Trophoblast cell (in vitro differentiated cells and primary cell): ENCODE results near the gene VPS13D.

Experiments
- DNase-seq, 2 donors: peaks; one replicate each; pipeline ENCODE4 v3.0.0-alpha.2; 2016
- H2AFZ ChIP-seq: 2 replicates; pipeline ENCODE4 v1.6.1; 2013; ENCODE audit warnings: low read length, moderate library complexity, mild to moderate bottlenecking; ENCODE audit not compliant: insufficient read depth, poor library complexity
- H2AK5ac ChIP-seq: 2 replicates; pipeline ENCODE4 v1.6.1; 2013; ENCODE audit warnings: mild to moderate bottlenecking, low read length
- H2BK120ac ChIP-seq: 2 replicates; pipeline ENCODE4 v1.6.1; 2013; ENCODE audit warnings: low read length, mild to moderate bottlenecking, moderate library complexity; ENCODE audit not compliant: insufficient read depth, poor library complexity
- H2BK12ac ChIP-seq: 2 replicates; pipeline ENCODE4 v1.6.1; 2013; ENCODE audit warnings: mild to moderate bottlenecking, low read length, moderate library complexity
- H2BK5ac ChIP-seq: 2 replicates; pipeline ENCODE4 v1.6.1; 2013; ENCODE audit warnings: low read length, low read depth, moderate library complexity, mild to moderate bottlenecking; ENCODE audit not compliant: poor library complexity
- H3K14ac ChIP-seq: 2 replicates; pipeline ENCODE4 v1.6.1; 2013; ENCODE audit warnings: mild to moderate bottlenecking, low read length
- H3K18ac ChIP-seq: 2 replicates; pipeline ENCODE4 v1.6.1; 2013; ENCODE audit warnings: mild to moderate bottlenecking, low read length
- H3K23ac ChIP-seq: 2 replicates; pipeline ENCODE4 v1.6.1; 2013; ENCODE audit warnings: low read length
- H3K27ac ChIP-seq: 2 replicates; pipeline ENCODE4 v1.5.1; 2013; ENCODE audit warnings: low read depth, mild to moderate bottlenecking, inconsistent platforms, low read length, moderate library complexity
- H3K27me3 ChIP-seq: 2 replicates; pipeline ENCODE4 v1.6.1; 2013; ENCODE audit warnings: inconsistent platforms, mild to moderate bottlenecking, low read length, moderate library complexity; ENCODE audit not compliant: insufficient read depth
- H3K36me3 ChIP-seq, 2 experiments: 1 replicate in 1 of 2; 2 replicates in 1 of 2; pipeline ENCODE4 v1.6.1; 2013; ENCODE audit warnings: low read length in 2 of 2, mild to moderate bottlenecking in 2 of 2, moderate library complexity in 1 of 2; ENCODE audit not compliant: insufficient read depth in 2 of 2, control insufficient read depth in 1 of 2
- H3K4ac ChIP-seq: 2 replicates; pipeline ENCODE4 v1.6.1; 2013; ENCODE audit warnings: low read depth, mild to moderate bottlenecking, low read length, moderate library complexity
- H3K4me1 ChIP-seq, 2 experiments: 1 replicate in 1 of 2; 2 replicates in 1 of 2; pipeline ENCODE4 v1.6.1; 2013; ENCODE audit warnings: low read length in 2 of 2, mild to moderate bottlenecking in 2 of 2, moderate library complexity in 1 of 2; ENCODE audit not compliant: insufficient read depth in 2 of 2, control insufficient read depth in 1 of 2
- H3K4me2 ChIP-seq: 2 replicates; pipeline ENCODE4 v1.6.1; 2013; ENCODE audit warnings: inconsistent platforms, mild to moderate bottlenecking, low read length, moderate library complexity
- H3K4me3 ChIP-seq: 2 replicates; pipeline ENCODE4 v1.5.1; 2013; ENCODE audit warnings: mild to moderate bottlenecking, low read depth, low read length, inconsistent platforms
- H3K79me1 ChIP-seq: one replicate; pipeline ENCODE4 v1.6.1; 2013; ENCODE audit warnings: low read length
- H3K79me2 ChIP-seq: 2 replicates; pipeline ENCODE4 v1.6.1; 2013; ENCODE audit warnings: low read length, mild to moderate bottlenecking; ENCODE audit not compliant: control insufficient read depth, insufficient read depth, poor library complexity
- H3K9ac ChIP-seq: 2 replicates; pipeline ENCODE4 v1.6.1; 2013; ENCODE audit warnings: mild to moderate bottlenecking, low read length
- H3K9me3 ChIP-seq: 2 replicates; pipeline ENCODE4 v1.6.1; 2013; ENCODE audit warnings: low read depth, mild to moderate bottlenecking, control low read depth, inconsistent platforms, low read length; ENCODE audit not compliant: insufficient read depth
- H4K12ac ChIP-seq: 2 replicates; pipeline ENCODE4 v1.6.1; 2013; ENCODE audit warnings: low read depth, mild to moderate bottlenecking, low read length, moderate library complexity
- H4K8ac ChIP-seq: 2 replicates; pipeline ENCODE4 v1.6.1; 2013; ENCODE audit warnings: low read depth, mild to moderate bottlenecking, low read length, moderate library complexity
- H4K91ac ChIP-seq: one replicate; pipeline ENCODE4 v1.6.1; 2013; ENCODE audit warnings: low read depth, mild to moderate bottlenecking, low read length, moderate library complexity
- WGBS: extraction: QIAGEN DNeasy Blood & Tissue Kit; methylation state at CpG from one replicate; pipeline ENCODE4 v1.1.7; 2013; ENCODE audit warnings: missing lambda C conversion rate; ENCODE audit not compliant: insufficient read length, insufficient coverage; ENCODE audit errors: extremely low coverage; 5-methylcytosine and 5-hydroxymethylcytosine counted together

The VPS13D gene

DNA sequence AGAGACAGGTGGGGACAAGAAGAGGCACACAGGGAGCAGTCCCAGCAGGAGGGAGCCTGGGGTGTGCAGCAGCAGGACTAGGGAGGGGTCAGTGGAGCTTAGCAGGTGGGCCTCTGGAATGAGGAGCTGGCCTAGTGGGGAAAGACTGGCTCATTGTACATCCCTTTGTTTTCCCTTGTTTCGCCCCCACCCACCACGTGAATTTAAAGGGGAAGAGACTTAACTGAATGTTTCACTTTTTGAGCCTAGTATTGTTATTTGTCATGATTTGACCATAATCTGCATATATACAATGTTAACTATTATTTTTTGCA, 206.5 kb downstream of the VPS13D start:
- Histone ChIP-seq H3K27ac (no peak overlapping the region), H3K4ac (no peak overlapping the region), H3K79me2 (no peaks in the 10 kb centered on the region), H2BK120ac (no peak overlapping the region), H4K12ac (no peak overlapping the region), H3K79me1 (no peaks in the 10 kb centered on the region), H3K4me1 (peaks cover under 1 to 7% of the 10 kb centered on the region in 2 experiments), H3K18ac (no peak overlapping the region), H2BK12ac (no peak overlapping the region), H2AFZ (no peak overlapping the region), H3K23ac (no peak overlapping the region), H3K14ac (no peak overlapping the region), H3K9me3 (no peaks in the 10 kb centered on the region), H3K27me3 (no peaks in the 10 kb centered on the region), H2AK5ac (no peak overlapping the region), H3K4me3 (no peak overlapping the region), H3K36me3 (no peaks in the 10 kb centered on the region), H3K4me2 (no peak overlapping the region), H2BK5ac (no peak overlapping the region), H4K8ac (no peak overlapping the region), H4K91ac (no peak overlapping the region), H3K9ac (no peak overlapping the region)
- DNase-seq = no peak
- no CpG with 5 or more reads among the region's 2 CpGs for WGBS

DNA sequence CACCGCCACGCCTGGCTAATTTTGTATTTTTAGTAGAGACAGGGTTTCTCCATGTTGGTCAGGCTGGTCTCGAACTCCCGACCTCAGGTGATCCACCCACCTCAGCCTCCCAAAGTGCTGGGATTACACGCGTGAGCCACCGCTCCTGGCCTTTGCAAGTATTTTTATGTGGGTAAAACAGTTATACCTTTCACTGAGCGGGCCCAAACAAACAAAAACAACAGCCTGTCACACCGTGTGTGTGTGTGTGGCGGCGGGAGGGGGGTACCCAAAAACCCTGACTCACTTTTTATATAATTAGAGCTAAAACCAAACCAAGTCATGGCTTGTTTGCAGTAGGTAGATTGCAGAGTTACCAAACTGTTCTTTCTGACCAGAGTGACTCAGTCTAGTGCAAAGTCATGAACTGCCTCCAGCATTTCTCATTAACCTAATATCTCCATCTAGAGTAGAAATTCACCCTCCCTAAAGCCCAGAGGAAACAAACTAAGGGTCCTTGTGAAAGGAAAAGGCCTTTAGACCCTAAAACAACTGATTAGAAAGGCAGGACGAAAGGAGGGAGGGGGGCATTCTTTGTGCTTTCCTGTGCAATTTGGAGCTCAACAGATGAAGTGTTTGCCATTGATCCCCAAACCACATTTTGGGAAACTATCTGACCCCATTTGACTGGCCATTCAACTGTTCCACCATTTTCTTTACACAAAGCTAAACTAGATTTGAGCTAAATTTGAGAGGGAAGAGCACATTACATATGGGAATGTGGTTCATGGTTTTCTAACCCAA, 207.2 kb downstream of the VPS13D start:
- H3K9me3 ChIP-seq = no peaks in the 10 kb centered on the region
- no peak overlapping the region for H4K91ac ChIP-seq
- H3K4me2 ChIP-seq = no peak overlapping the region
- peak in 1 of 2 donors; percentile 36 for DNase-seq
- no peak overlapping the region for H4K8ac ChIP-seq
- no peak overlapping the region for H3K9ac ChIP-seq
- H3K23ac ChIP-seq = no peak overlapping the region
- H2AFZ ChIP-seq = no peak overlapping the region
- H2BK120ac ChIP-seq = no peak overlapping the region
- H3K4ac ChIP-seq = no peak overlapping the region
- no peaks in the 10 kb centered on the region for H3K79me1 ChIP-seq
- H2BK5ac ChIP-seq = no peak overlapping the region
- no peaks in the 10 kb centered on the region for H3K27me3 ChIP-seq
- H3K36me3 ChIP-seq = no peaks in the 10 kb centered on the region
- H2AK5ac ChIP-seq = no peak overlapping the region
- no peak overlapping the region for H4K12ac ChIP-seq
- no CpG with 5 or more reads among the region's 12 CpGs for WGBS
- H3K4me1 ChIP-seq = peaks cover 0 to 7% of the 10 kb centered on the region in 2 experiments
- no peak overlapping the region for H2BK12ac ChIP-seq
- no peak overlapping the region for H3K18ac ChIP-seq
- no peaks in the 10 kb centered on the region for H3K79me2 ChIP-seq
- H3K27ac ChIP-seq = no peak overlapping the region
- no peak overlapping the region for H3K14ac ChIP-seq
- no peak overlapping the region for H3K4me3 ChIP-seq

DNA sequence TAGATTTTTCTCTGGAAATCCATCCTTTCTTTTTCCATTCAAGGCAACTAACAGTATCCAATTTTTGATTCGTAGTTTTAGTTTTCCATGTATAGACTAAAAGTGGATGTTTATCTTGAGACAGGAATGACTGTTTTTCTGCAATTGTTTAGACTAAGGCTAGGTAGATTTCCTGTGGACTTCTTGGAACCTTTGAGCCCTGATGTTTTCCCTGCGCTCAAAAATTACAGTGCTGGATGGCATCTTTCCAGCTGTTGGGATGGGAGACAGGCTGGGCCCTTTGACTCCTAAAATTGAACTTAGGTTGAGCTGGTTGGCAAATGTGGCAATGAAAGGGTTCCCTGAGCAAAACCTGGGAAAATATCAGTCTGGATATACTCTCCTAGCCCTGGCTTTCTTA, 207.8 kb downstream of the VPS13D start:
- Histone ChIP-seq H2AFZ (no peak overlapping the region), H2BK5ac (no peak overlapping the region), H3K27ac (no peak overlapping the region), H3K14ac (no peak overlapping the region), H3K18ac (no peak overlapping the region), H3K23ac (no peak overlapping the region), H3K4ac (no peak overlapping the region), H3K4me3 (no peak overlapping the region), H3K4me1 (peaks cover 0 to 7% of the 10 kb centered on the region in 2 experiments), H4K8ac (no peak overlapping the region), H3K79me1 (no peaks in the 10 kb centered on the region), H4K91ac (no peak overlapping the region), H4K12ac (no peak overlapping the region), H3K9ac (no peak overlapping the region), H2BK12ac (no peak overlapping the region), H2AK5ac (no peak overlapping the region), H3K4me2 (no peak overlapping the region), H3K9me3 (peaks cover 2% of the 10 kb centered on the region), H3K36me3 (no peaks in the 10 kb centered on the region), H3K79me2 (no peaks in the 10 kb centered on the region), H2BK120ac (no peak overlapping the region), H3K27me3 (no peaks in the 10 kb centered on the region)
- DNase-seq = no peak
- no CpG with 5 or more reads among the region's 2 CpGs for whole genome bisulfite sequencing

DNA sequence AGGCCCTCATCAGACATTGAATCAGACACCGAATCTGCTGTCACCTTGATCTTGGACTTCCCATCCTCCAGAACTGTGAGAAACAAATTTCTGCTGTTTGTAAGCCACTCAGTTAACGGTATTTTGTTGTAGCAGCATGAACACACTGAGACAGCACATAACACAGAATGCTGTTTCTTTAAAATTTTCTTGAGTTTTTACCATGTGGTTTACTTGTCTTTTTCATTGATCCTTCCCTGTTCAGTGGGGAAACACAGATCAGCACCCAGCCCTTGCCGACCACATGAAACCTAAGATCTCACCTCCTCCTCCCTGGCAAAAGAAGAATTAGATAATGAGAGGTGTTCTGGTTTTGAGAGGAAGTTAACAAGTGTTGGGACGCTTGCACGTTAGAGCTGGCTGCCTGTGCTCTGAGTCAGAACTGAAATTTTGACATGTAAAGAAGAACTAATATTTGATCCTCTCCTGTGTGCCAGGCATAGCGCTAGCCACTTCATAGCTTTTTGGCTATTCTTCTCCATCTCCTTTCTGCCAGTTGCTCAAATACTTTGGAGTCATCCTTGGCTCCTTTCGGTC, 208.6 kb downstream of the VPS13D start:
- Histone ChIP-seq H3K9ac (no peak overlapping the region), H3K79me1 (no peaks in the 10 kb centered on the region), H3K23ac (no peak overlapping the region), H3K27ac (no peak overlapping the region), H3K18ac (no peak overlapping the region), H4K91ac (no peak overlapping the region), H2AK5ac (no peak overlapping the region), H2BK5ac (no peak overlapping the region), H3K4me3 (no peak overlapping the region), H3K9me3 (peaks cover 2% of the 10 kb centered on the region), H4K8ac (no peak overlapping the region), H3K4ac (no peak overlapping the region), H2BK12ac (no peak overlapping the region), H3K14ac (no peak overlapping the region), H3K4me1 (peaks cover 0 to 7% of the 10 kb centered on the region in 2 experiments), H2AFZ (no peak overlapping the region), H3K79me2 (no peaks in the 10 kb centered on the region), H2BK120ac (no peak overlapping the region), H4K12ac (no peak overlapping the region), H3K4me2 (no peak overlapping the region), H3K27me3 (no peaks in the 10 kb centered on the region), H3K36me3 (no peaks in the 10 kb centered on the region)
- DNase-seq = peak in 1 of 2 donors; percentile 23
- WGBS = no CpG with 5 or more reads among the region's 7 CpGs
